Measurements from ENCODE around the gene TSNAXIP1.

The TSNAXIP1 gene

DNA sequence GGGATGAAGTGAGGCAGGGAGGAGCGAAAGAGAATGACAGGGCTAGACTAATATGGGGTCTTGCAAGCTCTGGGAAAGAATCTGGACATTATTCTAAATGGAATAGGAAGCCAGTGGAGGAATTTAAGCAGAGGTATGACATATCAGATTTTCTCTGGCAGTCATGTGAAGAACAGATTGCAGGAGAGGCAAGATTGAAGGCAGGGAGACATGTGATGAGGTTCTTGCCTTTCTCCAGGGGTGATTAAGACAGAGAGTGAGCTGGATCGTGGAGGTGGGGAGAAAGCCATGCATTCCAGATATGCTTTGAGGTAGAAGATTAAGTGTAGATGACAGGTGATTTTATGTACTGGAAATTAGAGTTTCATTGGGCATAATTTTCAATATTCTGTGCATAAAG lies 31.1 kb downstream of the TSNAXIP1 start:
- DNase-seq, result no peak

DNA sequence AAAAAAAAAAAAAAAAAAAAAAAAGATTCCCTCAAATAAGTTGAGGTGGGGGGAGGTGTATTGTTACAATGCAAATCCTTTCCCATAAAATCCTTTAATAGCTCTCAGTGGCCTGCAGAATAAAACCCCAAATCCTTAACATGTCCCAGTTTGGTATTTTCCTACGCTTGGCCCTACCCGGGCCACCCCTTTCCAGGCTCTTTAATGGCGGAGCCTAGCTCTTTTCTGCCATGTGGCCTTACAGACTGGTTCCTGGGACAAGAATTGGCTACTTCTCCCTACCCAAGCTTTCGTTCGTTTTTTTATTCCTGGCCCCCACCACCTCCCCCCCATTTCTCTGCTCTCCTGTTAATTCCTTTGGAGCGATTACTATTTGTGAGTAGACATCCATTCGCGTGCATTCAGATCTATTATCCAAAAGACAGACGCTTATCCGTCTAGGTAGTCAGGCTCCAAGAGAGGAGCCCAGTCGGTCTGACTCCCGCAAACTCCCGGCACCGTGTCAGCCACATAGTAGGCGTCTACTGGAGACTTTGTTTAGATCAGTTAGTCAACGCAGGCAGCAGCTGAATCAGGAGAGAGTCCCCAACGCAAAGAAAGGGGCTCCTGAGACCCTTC lies 34.6 kb downstream of the TSNAXIP1 start:
- DNase-seq, result no peak

DNA sequence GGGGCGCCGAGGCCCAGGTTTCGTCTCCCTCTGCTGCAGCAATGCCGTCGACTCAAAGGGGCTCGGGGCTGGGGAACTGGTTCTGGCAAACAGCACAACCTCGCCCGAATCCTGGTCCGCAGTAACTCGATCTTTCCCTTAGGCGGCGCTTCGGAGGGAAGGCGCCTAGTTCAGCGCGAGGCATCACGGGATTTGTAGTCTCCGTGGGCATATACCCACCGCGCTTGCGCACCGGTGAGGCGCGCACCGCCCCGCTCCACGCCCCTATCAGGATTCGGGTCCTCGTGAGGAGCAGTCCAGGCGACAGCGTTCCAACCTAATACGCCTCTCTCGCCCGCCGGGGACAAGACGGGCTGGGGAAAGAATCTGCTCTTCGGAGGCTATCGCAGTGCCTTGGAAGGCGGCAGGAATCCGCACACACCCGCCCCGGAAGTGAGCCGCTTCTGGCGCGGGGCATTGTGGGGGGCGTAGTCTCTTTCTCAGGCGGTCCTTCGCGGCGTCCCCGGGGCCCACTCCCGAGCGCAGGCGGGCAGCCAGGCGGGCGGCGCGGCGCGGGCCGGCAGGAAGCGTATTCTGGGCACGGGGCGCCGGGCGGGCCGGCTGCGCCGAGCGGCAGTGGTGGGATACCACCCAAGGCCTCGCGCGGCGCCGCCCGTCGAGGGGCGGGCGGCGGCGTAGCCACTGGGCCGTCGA lies 35.3 kb downstream of the TSNAXIP1 start, which contains the start of gene THAP11:
Gene THAP11 (plus strand): TSS at position 505 of the 693 bp plus-strand sequence. CDS start 235 bp downstream, outside the sequence.
- peak; percentile 91 to 94 for DNase-seq

DNA sequence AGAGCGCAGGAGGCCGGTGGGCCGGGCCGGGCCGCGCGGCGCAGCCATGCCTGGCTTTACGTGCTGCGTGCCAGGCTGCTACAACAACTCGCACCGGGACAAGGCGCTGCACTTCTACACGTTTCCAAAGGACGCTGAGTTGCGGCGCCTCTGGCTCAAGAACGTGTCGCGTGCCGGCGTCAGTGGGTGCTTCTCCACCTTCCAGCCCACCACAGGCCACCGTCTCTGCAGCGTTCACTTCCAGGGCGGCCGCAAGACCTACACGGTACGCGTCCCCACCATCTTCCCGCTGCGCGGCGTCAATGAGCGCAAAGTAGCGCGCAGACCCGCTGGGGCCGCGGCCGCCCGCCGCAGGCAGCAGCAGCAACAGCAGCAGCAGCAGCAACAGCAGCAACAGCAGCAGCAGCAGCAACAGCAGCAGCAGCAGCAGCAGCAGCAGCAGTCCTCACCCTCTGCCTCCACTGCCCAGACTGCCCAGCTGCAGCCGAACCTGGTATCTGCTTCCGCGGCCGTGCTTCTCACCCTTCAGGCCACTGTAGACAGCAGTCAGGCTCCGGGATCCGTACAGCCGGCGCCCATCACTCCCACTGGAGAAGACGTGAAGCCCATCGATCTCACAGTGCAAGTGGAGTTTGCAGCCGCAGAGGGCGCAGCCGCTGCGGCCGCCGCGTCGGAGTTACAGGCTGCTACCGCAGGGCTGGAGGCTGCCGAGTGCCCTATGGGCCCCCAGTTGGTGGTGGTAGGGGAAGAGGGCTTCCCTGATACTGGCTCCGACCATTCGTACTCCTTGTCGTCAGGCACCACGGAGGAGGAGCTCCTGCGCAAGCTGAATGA lies 36.0 kb downstream of the TSNAXIP1 start:
- DNase-seq, result peak; percentile 36 to 45

DNA sequence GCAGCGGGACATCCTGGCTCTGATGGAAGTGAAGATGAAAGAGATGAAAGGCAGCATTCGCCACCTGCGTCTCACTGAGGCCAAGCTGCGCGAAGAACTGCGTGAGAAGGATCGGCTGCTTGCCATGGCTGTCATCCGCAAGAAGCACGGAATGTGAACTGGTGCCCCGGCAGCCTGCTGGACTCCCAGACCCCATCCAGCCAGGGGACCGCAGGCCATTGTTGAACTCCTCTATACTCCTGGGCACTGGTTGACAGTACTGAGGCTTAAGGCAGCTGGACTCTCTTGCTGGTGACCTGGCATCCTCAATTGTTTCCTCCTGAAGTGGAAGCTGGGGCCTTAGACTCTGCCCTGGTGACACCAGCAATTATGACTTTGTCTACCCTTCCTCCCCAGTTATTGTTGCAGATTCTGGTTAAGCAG lies 36.7 kb downstream of the TSNAXIP1 start:
- peak in 1 of 2 experiments; percentile 30 for DNase-seq

DNA sequence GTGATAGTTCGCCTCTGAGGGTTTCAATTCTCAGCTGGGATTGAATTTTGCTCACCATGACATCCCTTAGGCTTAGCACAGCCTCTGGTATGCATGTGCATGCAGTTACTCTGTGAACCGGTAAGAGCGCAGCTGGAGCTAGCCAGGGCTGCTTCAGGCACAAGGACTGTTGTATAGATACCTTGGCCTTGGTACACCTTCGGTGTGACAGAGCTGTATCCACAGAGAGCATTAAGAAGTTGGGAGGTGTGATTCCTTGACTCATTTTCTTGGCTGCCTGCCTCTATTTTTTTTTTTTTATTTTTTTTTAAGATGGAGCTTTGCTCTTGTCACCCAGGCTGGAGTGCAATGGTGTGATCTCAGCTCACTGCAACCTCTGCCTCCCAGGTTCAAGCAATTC lies 37.8 kb downstream of the TSNAXIP1 start:
- no peak for DNase-seq

DNA sequence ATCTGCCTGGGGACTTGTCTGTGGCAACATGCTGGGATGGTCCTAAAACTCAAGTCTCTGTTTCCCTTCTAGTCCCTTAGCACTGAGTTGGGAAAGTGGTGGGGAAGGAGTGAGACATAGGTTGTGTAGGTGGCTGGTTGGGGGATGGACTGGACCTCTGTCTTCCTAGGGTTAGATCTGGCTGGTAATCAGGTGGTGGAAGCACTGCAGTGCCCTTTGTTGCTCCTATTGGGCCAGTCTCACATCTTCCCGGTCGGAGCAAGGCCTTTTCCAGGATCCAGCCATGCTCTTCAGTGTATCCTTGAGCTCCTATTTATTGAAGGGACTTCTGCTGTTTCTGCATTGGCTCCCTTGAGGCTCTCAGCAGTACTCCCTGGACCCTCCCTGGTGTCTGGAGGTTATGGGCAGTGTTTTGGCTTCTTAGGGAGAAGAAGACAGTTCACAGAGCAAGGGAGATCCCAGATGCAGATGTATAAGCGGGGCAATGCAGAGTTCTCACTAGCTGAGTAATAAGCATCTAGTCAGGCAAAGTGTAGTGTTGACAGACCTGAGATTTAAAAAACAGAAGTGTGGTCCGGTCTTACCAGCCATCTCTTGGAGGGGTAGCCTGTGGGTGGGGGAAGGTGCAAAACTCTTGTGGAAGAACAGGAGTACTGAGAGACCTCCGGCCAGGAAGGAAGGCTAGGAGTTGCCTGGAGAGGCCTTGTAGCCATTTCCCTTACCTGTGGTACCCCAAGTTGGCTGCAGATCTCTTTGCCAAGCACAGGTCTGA lies 38.8 kb downstream of the TSNAXIP1 start:
- DNase-seq, result no peak

DNA sequence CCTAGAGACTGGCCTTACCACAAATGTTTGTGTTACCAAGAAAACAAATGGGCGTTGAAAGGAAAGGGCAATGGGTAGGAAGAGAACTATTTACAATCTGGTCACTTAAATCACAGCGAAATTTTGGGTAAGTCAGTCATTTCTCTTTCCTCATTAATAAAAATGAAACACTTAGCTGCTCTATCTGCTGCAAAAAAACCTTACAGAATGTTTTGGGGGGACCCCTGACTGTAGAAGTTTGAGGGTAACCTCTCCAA lies 39.3 kb downstream of the TSNAXIP1 start:
- DNase-seq, result no peak

DNA sequence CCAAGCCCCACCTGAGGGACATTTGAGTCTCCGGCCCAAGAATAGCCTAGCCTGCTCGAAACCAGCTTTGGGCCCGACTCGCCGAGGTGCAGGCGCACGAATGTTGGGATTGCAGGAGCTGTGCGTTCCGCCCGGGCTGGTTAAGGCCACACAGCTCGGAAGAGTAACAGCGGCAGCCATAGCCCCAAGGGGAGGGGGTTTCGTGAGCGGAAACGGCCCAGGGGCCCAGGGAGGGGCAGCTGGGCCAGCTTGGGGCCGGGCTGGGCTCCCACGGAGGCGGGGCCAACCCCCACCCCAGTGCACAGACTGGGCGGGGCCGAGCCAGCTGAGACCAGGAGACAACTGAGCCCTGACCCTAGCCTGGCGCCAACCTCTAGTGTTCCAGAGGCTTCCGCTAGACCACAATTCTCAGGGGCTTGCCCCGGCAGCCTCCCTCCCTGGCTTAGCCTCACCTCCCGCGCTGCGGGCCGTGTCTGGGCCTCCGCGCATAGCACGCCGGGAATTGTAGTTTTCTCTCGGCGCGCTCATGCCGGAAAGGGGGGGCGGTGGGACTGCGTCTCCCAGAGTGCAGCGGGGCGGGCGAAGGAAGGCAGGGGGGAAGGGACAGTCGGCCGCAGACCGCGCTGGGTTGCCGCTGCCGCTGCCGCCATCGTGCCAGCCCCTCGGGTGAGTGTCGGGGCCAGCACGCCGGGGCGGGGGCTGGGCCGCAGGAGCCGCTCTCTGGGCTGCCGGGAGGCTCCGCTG lies 39.8 kb downstream of the TSNAXIP1 start, which contains the start of gene NUTF2:
Gene NUTF2 (plus strand): TSS at position 614 of the 744 bp plus-strand sequence. CDS start 18,198 bp downstream, outside the sequence.
- DNase-seq, result peak; percentile 94

DNA sequence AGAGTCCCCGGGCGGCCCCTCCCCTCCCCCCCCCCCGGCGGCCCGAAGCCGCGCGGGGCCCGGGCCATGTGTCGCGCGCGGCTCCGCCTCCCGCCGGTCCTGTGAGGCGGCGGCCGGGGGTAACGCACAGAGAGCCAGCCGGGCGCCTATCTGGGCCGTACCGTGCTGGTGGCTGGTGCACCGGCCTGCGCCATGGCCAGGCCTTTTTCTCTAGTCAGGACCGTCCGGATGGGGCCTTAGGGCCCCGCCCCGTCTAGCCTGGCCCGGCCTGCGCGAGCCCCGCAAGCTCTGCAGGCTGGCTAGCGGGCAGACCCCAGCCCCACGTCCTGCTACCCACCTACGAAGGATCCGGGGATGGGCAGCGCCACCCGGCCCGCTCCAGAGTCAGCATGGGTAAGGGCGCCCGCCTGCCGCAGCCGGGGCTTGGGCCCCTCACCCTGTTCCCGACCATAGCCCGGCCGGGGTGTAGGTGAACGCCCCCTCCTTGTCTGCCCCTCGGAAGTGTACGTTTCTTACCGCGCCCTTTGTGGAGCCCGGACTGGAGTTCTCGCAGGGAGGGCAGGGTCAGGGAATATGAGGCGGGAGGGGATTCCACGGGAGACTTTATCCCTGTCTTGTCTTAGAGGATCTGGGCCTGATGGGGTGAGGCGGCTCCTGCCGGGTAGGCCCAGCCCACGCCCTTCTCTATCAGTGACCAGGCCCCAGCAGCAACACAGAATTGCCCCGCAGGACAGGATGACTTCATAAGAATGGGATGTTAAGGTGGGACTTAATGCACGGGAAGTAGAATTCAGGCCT lies 40.6 kb downstream of the TSNAXIP1 start, which contains the start of gene CENPT:
Gene CENPT (minus strand): TSS at position 630 of the 798 bp plus-strand sequence. CDS start 13,834 bp downstream, outside the sequence.
- peak in 1 of 2 experiments; percentile 10 for DNase-seq

DNA sequence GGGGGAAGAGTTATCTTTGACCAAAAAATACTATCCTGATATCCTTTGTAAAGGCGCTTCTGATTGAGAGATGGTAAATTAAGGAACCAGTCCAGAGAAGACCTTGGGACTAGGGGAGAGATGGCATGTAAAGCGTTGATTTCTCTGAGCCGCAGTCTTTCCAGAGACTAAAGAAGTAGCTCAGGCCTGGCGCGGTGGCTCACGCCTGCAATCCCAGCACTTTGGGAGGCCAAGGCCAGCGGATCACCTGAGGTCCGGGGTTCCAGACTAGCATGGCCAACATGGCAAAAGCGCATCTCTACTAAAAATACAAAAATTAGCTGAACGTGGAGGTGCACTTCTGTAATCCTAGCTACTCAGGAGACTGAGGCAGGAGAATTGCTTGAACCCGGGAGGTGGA lies 41.4 kb downstream of the TSNAXIP1 start:
- no peak for DNase-seq

DNA sequence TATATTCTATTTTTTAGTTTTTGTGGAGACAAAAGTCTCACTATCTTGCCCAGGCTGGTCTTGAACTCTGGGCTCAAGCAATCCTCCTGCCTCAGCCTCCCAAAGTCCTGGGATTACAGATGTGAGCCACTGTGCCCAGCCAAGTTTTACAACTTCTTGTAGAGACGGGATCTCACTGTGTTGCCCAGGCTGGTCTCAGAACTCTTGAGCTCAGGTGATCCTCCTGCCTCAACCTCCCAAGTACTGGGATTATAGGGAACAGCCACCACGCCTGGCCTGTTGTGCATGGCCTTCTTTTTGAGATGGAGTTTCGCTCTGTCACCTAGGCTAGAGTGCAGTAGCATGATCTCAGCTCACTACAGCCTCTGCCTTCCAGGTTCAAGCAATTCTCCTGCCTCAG lies 47.0 kb downstream of the TSNAXIP1 start:
- no peak for DNase-seq

DNA sequence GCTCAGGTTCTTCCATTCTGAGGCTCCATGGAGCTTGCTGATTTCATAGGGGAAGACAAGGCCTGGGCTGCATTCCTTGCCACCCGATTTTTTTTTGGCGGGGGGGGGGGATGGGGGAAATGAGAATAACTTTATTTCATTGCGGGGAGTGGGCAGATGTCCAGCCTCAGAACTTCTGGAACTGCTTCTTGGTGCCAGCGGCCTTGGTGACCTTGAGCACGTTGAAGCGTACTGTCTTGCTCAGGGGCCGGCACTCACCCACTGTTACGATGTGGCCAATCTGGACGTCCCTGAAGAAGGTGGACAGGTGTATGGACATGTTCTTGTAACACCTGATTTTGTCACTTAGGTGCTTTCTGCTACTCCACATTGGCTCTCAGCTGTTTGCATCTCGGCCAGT lies 49.1 kb downstream of the TSNAXIP1 start:
- DNase-seq, result no peak

DNA sequence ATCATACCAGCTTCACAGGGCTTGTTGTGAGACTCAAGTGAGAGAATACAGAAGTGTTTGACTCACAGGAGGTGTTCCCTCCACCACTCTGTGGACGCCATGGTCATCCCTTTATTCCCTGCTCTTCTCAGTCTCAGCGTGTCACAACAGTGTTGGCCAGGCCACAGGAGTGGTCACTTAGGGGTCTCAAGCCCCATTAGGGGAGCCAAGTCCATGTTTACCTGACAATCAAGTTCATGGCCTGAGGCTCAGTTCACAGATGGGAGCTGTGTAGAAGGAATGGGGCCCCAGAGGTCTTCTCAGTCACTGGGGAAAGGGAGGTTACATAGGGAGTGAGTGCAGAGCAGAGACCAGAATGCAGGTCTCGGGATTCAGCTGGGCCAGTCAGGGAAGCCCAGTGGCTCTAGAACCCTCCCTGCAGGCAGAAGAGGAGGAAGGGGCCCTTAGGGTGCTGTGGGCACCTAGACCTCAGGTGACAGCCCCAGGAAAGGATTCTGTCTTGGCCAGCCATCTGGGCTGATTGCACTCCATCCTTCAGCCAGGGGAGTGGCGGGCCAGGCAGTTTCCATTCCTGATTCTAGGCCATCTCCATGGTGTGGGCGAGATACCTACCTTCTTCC lies 50.3 kb downstream of the TSNAXIP1 start:
- DNase-seq, result no peak

DNA sequence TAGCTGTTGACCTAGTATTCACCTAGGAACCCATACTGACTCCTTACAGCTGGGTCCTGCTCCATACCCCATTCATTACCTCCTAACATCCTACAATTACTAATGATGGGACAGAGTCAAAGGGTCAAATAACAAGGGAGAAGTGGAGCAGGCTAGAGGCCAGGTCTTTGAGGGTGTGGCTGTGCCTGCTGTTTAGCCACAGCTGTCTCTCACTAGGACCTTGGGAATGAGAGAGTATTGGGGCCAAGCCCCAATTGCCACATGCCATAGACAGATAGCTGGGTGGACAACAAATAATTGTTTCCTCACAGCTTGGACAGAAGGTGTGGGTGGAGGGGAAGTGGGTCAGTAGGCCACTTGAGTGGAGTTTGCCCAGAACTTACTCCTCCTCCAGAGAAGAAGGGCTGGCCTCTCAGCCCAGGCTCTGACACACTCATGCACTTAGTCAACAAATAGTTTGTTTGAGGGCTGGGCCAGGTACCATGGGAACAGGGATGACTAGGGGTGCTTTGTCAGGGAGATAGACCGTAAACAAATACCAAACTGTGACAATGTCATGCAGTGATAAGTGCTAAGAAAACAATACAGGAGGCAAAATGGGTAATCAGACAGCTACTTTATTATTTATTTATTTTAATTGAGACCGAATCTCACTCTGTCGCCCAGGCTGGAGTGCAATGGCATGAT lies 51.0 kb downstream of the TSNAXIP1 start:
- peak in 1 of 2 experiments; percentile 36 for DNase-seq

DNA sequence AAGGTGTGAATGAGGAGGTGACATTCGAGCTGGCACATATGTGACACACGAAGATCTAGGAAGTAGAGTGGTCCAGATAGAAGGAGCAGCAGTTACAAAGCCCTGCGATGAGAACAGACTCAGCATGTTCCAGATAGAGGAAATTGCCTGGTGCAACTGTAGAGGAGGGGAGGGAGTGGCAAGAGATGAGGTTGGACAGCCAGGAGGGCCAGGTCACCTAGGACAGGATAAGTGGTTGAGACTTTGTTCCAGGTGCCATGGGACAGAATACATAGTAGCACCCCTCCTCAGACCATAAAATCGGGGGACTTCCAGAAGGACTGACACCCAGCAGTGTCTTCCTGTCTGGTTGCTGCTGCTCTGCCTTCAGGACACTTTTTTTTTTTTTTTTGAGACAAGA lies 51.8 kb downstream of the TSNAXIP1 start:
- no peak for DNase-seq

DNA sequence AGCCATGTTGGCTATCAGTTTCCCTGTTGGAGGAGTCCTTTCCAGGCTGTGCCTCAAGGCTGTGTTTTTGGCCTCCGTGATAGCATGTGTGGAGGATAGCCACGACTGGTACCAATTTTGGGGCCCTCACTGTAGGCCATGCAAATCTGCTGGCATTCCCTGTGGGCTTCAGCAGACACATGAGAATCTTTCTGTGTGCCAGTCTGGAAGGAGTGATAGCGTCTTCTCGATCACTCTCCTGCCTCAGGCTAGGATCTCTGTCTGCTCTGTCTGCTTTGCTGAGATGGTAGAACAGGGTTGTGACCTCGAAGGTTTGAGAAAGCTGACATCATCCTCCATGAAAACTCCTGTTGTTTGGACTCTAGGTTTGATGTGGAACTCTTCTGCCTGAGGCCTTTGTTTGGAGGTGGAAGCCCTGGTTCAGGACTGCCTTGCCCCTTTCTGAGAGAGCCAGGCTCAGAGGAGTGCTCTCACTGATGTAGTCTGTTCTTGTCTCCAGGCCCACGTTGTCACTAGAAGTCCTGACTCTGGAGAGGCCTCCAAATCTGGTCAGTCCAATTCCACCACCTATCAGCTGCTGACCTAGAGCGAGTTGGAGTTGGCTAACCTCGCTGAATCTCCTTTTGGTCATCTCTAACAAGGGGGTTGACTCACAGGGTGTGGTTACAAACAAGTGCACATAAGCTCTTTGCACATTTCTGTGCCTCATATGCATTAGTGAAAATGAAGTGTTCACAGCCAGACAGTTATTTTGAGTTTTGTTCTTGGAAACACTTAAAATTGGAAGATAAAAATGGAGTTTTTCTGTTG lies 54.1 kb downstream of the TSNAXIP1 start:
- no peak for DNase-seq

DNA sequence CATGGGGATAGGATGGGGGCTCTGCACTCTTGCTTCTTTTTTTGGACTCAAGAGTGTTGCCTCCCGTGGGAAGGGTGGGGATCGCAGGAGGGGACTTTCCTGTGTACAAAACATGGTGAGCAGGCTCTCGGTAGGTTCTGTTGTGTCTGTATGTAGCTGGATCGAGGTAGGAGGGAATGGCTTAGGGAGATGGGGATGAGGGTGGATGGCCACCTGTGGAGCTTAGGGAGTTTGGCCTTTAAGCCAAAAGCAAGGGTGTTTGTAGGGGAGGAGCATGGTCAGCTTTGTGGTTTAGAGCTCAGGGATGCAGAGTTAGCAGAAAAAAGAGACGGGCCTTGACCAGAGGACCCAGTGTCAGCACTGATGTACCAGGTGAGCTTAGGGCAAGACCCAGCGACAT lies 55.2 kb downstream of the TSNAXIP1 start:
- DNase-seq, result no peak

Measured in activated CD4-positive, alpha-beta T cell treated with anti-CD3 and anti-CD28 coated beads, Interleukin-2, amount 50 U/mL, for 4 hours (primary cell).